ENCODE measurements around the gene ODAD2.

DNA sequence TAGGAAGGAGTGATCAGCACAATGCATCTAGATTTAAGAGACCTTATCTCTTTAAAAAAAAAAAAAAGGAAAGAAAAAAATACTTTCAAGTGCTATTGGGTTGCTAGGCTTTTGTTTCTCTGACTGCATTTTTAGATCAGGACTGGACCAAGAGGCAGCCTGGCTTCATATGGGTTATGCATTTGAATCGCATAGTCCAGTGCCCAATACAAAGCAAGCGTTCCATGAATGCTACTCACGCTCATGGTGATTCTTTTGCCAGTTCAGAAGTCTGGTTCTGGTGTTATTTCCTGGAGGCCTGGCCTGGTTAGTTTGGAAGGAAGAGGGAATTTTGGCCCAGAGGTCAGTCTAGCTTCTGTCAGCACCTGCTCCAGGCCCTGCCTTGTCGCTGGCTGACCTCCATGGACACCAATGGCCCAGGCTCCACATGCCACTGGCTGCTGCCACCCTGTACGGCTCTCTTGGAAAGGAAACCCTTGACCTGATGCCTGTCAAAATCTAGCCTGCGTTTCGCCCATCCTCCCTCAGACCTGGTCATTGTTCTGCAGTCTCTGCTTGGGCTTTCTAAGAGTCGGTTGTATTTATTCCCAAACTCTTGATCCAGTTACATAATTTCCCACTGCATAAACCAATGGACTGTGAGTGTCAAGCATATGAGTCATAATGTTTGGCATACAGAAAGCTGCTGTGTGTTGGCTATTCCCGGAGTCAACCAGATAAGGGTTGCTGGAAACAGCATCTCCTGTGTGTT is 178.9 kb downstream of the ODAD2 start:
- no peak for TF ChIP-seq EZH2 (IDR thresholded peaks at IDR 0.05)
- no peak for TF ChIP-seq POLR2AphosphoS5 (IDR thresholded peaks at IDR 0.05; ENCODE audit: borderline replicate concordance, low read depth, low read length)
